ENCODE data around the gene BORCS6. TPM values are rescaled to one million over a fixed set of nuclear protein-coding genes. Genes with fewer than 3 reads are reported as not detected.

The BORCS6 gene
- total and polyA plus RNA-seq, 9 of the 15 experiments (the other 6 are each of a cell fraction or from before 2014, with no cell fraction given): 0.01 to 7.4 (median 2.3) TPM

GRCh38 chr17:8186446-8186786, 3.6 kb downstream of the BORCS6 start (continued):
- TF ChIP-seq SOX6 (IDR thresholded peaks at IDR 0.05) (no peak), ETS1 (conservative IDR thresholded peaks at IDR 0.05; ENCODE audit: control insufficient read depth, low read depth, low read length) (no peak), FOS (IDR thresholded peaks at IDR 0.05; ENCODE audit: extremely low read depth, insufficient read length) (no peak), GABPA (tag; conservative IDR thresholded peaks at IDR 0.05; ENCODE audit: low read depth) (no peak), PREB (CRISPR knock-in tag; IDR thresholded peaks at IDR 0.05) (no peak), CBX1 (IDR thresholded peaks at IDR 0.05; ENCODE audit: low read depth) (0 out of 2 replicates have a peak, but pooled peaks have one; percentile 17), ZNF512 (tag; IDR thresholded peaks at IDR 0.05) (no peak), SLC30A9 (CRISPR knock-in tag; IDR thresholded peaks at IDR 0.05) (no peak), FOXJ3 (CRISPR knock-in tag; IDR thresholded peaks at IDR 0.05) (no peak), ZNF395 (CRISPR knock-in tag; IDR thresholded peaks at IDR 0.05) (0 out of 2 replicates have a peak, but pooled peaks have one; percentile 55), BRD4 (IDR thresholded peaks at IDR 0.05) (0 out of 2 replicates have a peak, but pooled peaks have one; percentile 1), ZNF274 (IDR thresholded peaks at IDR 0.05; ENCODE audit: borderline replicate concordance, low read depth, low read length) (no peak), MNT (conservative IDR thresholded peaks at IDR 0.05) (0 out of 4 replicates have a peak, but pooled peaks of 1 of the 2 experiments have one; percentile 3), PCBP1 (IDR thresholded peaks at IDR 0.05; ENCODE audit: low read depth, low read length, poor library complexity, severe bottlenecking) (no peak), ZNF133 (CRISPR knock-in tag; IDR thresholded peaks at IDR 0.05) (no peak), NR2F6 (CRISPR knock-in tag; IDR thresholded peaks at IDR 0.05) (no peak), SRSF7 (optimal IDR thresholded peaks at IDR 0.05; ENCODE audit: low read depth, low read length) (no peak), ZBTB5 (IDR thresholded peaks at IDR 0.05) (no peak), NFXL1 (CRISPR knock-in tag; IDR thresholded peaks at IDR 0.05) (no peak), ZNF316 (IDR thresholded peaks at IDR 0.05) (no peak)
